HG03139 (cell line): ENCODE data around the gene ZMYND19.
A peak's percentile ranks its signal among the peaks of the same experiment; 100 is the strongest.
"Not testable (repeated sequence)": the region's sequence is repeated elsewhere in the genome, so short reads cannot be mapped to it uniquely, and the experiment has no call there.

ENCODE experiments used
- ATAC-seq: cut with Tn5 transposase; IDR thresholded peaks from one replicate; pipeline ENCODE4 v1.9.1; 2021; ENCODE audit not compliant: unreplicated experiment

Gene ZMYND19

DNA sequence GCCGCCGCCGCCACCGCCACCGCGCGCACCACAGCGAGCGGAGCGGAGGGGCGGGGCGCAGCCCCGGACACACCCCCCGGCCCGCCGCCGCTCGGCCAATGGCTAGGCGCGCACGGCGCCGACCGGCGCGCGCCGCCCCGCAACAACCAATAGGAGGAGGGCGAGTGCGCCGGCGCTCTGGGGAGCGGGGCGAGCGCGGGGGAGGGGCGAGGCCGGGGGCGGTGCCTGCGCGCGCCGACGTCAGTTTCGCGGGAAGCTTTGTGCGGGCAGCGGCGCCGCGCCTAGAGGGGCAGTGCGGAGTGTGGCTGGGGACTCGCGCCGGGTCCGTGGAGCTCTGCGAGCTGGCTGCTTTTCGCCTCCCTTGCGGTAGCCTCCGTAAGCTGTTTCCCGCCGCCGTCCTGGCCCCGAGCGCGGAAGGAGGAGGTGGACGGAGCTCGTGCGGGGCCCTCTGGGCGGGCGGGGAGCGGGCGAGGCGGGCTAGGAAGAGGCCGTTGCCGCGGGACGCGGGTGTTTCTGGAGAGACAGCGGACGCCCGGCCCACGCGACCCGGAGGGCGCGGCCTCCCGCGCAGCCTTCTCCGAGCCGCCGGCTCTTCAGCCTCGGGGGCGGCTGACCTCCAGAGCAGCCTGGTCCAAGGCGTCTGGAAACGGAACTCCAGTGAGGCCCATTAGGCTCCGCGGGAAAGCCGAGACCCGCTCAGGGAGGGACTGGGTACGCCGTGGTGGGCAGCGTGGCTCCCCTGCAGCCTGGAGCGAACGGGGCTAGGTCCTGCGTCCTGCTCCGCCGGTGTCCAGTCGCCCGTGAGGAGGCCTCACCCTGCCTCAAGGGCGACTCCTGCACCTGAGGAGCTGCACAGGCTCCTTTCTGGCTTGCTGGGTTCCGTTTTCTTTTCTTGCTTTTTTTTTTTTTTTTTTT lies at the start of gene ZMYND19:
ZMYND19 (minus strand) TSS at position 44 of the 915 bp plus-strand sequence. CDS start 249 bp downstream, outside the sequence.
- ATAC-seq, result peak; percentile 81

DNA sequence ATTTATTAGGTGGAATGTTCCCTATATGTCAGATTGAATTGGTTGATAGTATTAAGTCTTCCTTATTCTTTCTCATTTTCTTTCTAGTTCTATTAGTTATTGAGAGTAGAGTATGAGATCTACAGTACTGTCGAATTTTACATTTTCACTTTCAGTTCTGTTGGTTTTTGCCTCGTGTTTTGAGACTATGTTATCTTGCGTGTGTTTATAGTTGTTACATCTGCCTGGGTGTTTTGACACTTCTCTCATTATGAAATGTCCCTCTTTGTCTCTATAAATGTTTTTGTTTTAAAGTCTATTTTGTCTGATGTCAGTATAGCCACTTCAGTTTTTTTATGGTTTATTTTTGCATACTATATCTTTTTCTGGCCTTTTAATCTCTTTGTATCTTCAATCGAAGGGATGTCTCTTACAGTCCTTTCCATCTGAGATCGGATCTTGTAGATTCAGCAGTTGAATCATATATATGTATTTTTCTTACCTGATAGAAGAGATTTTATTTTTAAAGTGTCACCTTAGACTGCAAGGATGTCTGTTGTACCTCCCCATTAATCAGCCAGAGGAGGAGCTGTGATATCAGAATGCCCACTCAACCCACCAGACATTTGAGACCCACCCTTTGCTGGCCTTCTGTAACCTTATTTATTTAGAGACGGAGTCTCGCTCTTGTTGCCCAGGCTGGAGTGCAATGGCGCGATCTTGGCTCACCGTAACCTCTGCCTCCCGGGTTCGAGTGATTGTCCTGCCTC lies 49.2 kb upstream of the ZMYND19 start:
- no peak for ATAC-seq

DNA sequence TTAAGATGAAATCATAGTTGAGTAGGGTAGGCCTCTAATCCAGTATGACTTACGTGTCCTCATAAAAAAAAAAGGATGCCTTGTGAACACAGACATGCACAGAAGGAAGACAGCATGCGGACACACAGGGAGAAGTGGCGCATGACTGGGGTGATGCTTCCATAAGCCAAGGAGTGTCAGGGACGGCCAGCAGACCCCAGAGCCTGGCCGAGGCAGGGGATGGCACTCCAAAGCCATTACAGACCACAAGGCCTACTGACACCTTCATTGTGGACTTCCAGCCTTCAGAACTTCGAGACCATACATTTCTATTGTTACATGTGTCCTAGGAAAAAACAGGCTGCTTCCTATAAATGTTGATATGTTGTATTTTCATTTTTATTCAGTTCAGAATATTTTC lies 48.4 kb upstream of the ZMYND19 start:
- ATAC-seq, result no peak

DNA sequence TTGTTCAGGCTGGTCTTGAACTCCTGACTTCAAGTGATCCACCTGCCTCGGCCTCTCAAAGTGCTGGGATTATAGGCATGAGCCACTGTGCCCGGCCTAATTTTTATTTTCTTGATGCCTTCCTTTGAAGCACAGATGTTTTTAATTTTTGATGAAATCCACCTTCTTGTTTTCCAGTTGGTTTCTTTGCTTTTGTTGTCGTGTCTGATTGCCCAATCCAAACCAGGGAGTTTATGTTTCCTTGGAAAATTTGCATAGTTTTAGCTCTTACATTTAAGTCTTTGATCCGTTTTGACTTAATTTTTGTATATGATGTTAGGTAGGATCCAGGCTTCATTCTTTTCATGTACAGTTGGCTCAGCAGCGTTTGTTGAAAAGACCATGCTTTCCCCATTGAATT lies 43.7 kb upstream of the ZMYND19 start:
- no peak for ATAC-seq

DNA sequence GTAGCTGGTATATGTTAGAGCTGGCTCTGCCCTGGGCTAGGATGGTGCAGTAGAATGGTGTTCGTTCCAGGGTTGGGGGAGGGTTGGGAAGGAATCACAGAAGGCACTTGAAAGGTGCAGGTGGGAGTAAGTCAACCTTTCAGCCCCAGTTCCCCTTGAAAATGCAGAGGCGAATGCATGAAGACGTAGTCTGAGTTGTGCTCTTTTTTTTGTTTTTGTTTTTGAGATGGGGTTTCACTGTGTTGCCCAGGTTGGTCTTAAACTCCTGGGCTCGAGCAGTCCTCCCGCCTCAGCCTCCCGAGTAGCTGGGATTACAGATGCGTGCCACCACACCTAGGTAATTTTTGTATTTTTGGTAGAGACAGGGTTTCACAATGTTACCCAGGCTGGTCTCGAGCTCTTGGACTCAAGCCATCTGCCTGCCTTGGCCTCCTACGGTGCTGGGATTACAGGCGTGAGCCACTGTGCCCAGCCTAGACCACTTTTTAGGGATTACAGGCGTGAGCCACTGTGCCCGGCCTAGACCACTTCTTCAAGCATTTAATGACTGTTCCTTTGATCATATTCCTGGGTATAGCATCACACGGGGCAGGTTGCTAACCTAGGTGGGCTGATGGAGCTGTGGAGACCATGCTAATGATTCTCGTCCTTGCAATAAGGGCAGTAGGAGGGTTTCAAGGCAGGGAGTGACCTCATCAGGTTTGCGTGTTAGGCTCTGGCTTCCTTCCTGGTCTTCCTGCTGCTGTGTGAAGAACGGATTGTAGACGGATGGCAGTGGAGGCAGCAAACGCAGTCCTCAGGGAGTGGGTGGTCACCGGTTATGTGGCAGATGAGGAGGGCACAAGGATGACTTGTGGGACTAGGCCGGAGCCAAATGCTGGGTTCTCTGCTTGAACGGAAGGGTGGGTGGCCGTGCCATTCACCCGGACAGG lies 42.2 kb upstream of the ZMYND19 start:
- ATAC-seq, result no peak

DNA sequence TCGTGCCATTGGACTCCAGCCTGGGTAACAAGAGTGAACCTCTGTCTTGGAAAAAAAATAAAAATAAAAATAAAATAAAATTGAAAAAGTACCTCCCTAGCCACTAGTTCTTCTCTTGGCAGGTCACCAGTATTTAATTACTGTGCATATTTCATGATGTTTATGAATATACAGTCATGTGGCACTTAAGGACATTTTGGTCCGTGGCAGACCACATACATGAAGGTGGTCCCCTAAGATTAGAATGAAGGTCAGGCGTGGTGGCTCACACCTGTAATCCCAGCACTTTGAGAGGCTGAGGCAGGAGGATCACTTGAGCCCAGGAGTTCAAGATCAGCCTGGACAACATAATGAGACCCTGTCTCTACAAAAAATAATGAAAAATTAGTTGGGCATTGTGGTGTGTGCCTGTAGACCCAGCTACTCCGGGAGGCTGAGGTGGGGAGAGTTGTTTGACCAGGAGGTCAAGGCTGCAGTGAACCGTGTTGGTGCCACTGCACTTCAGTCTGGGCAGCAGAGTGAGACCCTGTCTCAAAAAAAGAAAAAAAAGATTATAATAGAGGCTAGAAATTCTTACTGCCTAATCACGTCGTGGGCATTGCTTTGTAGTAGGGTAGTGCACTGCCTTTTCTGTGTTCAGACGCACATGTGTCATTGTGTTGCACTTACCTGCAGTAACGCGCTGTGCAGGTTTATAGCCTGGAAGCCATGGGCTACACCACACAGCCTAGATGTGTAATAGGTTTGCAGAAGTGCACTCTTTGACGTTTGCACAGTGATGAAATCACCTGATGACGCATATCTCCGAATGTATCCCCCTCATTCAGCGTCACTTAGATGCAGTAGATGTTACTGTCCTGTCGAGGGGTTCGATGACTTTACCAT lies 41.3 kb upstream of the ZMYND19 start:
- ATAC-seq, result no peak

DNA sequence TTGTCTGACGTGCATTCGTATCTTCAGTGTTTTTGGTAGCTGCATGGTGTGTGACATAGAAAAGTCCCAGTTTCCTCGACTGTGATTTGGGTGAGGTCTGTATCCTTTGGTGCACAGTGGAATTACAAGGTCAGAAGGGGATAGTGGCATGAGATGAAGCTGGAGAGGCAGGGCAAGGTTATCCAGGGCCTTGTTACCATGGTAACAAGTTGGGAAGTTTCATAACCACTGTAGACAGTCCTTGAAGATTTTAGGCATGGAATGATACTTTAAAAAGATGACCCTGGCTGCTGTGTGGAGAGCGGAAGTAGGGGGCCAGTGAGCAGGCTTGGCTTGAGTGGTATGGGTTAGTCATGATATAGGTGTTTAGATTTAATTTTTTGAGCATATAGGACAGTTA lies 40.4 kb upstream of the ZMYND19 start:
- no peak for ATAC-seq

DNA sequence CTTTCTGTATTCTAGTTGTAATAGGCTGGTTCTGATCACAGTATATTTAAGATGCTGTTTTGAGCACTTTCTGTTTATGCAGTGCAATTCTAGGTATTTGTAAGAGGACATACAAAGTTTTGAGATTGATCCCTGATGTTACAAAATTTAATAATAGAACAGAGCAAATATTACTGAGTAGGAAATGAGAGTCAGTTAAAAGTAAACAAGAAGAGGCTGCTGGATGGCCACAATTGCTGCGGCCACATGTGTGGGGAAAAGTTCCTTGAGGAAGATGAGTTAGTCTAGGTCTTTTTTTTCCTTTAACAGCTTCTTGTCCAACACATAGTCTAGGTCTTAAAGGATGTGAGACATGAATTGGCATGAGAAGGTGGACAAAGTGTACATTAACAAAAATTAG lies 39.8 kb upstream of the ZMYND19 start:
- no peak for ATAC-seq

DNA sequence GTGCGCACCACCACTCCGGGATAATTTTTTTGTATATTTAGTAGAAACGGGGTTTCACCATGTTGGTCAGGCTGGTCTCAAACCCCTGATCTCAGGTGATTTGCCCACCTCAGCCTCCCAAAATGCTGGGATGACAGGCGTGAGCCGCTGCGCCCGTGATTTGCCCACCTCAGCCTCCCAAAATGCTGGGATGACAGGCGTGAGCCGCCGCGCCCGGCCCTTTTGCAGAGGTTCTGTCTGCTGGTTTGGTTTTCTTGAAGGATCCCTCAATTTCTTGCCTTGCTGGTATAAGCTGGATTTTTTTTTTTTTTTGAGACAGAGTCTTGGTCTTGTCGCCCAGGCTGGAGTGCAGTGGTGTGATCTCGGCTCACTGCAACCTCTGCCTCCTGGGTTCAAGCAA lies 37.1 kb upstream of the ZMYND19 start:
- not testable (repeated sequence) for ATAC-seq

DNA sequence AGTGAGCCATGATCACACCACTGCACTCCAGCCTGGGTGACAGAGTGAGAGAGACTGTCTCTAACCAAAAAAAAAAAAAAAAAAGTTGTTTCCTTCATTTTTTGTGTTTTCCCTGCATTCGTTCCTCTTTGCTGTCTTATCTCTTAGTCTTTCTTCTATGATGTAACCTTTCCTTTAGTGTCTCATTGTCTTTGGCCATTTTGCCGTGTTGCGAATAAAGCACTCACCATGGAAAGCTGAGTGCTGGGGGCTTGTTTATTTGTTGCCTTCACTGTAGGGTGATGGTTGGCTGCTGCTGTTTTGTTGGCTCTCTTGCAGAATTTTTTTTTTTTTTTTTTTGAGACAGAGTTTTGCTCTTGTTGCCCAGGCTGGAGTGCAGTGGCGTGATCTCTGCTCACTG lies 36.2 kb upstream of the ZMYND19 start:
- no peak for ATAC-seq

DNA sequence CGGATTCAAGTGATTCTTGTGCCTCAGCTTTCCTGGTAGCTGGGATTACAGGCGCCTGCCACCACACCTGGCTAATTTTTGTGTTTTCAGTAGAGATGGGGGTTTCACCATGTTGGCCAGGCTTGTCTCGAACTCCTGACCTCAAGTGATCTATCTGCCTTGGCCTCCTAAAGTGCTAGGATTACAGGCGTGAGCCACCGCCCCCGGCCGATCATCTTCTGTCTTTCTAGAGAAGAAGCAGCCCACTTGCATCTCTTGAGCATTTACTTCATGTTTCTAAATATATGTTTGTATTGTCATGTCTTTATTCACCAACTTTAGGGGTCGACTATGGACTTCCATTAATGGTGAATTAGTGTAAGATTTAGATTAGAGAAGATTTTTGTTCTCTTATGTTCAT lies 31.9 kb upstream of the ZMYND19 start:
- not testable (repeated sequence) for ATAC-seq

DNA sequence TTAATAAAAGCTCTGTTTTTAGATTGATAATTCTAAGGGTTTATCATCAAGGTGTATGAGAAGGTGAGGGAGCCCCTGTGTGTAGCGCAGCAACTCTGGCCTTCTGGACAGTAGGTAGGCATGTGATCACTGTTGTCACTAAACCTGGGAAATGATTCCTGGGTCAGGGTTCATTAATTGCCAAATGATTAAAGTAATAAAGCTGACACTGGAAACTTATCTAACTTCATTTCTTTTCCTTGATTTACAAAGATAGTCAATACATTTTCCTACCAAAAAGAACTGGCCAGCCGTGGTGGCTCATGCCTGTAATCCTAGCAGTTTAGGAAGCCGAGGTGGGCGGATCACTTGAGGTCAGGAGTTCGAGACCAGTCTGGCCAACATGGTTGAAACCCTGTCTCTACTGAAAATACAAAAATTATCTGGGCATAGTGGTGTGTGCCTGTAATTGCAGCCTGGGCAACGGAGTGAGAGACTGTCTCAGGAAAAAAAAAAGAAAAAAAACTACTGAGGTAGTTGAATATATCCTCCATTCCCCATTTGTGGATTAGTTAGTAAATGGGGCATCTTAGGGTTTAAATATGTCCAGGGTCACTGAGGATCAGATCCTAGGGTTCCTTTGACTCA lies 30.9 kb upstream of the ZMYND19 start:
- ATAC-seq, result no peak

DNA sequence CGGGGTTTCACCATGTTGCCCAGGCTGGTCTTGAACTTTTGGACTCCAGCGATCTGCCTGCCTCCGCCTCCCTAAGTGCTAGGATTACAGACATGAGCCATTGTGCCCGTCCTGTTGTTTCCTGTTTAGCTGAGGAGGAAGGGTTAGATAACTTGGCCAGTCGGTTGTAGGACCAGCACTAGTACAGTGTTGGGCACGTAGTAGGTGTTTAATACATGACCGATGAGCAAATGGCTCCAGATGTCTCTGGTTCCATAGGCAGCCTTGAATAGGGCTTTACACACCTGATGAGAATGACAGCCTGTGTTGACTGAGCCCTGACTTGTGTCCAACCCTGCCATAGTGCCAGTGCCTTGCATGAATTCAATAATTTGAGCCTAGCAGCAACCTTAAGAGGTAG lies 30.3 kb upstream of the ZMYND19 start:
- no peak for ATAC-seq

DNA sequence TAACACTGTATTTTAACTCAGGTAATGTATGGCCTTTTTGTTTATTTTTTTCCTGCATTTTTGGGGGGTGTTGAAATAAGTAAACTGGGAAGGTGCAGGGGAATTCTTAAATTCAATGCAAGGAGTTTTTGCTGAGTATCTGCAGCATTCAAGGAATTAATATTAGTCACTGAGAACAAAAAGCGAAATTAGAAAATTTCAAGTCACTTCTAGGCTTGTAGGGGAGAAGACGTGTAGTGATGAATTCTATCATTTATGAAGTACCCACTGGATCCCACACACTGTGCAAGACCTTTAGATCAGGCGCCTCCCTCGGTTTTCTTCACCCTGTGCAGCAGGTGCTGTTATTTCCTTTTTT lies 29.7 kb upstream of the ZMYND19 start:
- ATAC-seq, result no peak

DNA sequence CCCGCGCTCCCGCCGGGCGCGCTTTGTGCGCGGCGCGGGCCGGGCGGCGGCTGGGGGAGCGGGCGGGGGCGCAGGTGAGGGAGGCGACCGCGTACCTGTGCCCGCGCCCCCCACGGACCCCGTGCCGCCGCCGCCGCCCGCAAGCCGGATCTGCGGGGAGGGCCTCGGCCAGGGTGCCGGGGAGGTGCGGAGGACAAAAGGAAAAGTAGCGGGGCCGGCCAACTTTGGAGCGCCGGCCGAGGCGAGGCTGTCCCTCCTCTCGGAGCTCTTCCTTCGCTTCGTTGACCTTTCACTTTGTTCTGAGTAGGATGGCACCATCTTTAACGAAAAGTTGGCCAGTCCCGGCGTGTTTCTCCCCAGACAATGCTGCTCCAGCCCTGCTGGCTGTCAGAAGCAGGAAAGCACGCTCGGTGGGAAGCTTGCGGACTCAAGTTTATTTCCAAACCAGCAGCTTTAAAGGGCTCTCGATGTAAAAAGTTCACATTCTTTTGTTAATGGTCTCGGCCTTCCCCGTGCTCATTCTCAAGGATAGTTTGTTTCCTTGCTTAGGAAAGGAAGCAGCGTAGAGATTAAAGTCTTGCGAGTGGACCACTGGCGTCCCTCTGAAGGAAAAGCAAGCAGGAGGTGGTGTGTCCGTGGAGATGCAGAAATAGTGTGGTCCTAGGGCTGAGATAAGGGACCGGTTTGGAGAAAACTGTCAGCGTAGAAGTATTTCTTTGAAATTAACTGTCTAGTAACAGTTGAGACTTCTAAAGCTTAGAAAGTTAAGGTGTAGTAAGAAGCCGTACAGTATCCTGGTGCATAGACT lies 29.1 kb upstream of the ZMYND19 start:
- ATAC-seq, result peak; percentile 20

DNA sequence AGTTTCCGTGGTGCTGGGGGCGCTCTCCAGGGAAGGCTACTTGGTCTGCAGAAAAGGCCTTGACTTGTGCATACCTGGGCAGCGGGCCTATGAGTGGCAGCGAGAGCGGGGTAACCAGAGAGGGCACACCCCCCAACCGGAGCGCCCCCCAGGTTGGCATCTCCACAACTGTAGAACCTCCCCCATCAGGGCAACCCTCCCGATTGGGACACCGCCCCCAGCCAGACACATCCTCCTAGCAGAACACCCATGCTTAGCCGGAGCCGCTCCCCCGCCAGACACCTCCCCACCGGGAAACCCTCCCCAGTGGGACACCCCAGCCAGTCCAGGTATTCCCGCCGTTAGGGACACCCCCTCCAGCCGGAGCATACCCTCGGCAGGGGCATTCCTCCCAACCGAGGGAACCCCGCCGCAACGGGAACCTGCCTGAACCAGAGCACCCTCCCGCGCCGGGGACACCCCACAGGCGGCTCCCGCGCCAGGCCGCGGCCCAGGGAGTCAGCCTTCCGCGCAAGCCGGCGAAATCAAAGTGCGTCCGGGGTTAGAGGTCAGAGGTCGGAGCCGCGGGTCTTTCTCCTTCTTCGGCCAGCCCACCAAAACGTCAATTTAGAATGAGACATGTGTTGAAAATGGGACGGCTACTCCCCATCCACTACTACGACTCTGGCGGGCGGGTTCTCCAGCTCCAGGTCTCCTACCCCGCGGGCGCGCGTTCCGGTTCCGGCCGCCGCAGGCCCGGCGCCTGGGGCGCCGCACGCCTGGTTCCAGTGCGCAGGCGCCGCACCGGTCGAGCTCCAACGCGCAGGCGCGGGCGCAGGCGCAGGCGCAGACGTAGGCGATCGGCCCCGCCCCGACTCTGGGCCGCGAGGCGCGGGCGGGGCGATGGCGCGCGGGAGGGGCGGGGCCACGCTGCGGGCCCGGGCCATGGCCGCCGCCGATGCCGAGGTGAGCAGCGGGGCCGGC lies 28.1 kb upstream of the ZMYND19 start, which contains the start of gene EHMT1:
EHMT1 (plus strand) TSS at position 901 of the 963 bp plus-strand sequence; CDS start at position 925, 24 bp downstream.
- peak; percentile 57 for ATAC-seq

DNA sequence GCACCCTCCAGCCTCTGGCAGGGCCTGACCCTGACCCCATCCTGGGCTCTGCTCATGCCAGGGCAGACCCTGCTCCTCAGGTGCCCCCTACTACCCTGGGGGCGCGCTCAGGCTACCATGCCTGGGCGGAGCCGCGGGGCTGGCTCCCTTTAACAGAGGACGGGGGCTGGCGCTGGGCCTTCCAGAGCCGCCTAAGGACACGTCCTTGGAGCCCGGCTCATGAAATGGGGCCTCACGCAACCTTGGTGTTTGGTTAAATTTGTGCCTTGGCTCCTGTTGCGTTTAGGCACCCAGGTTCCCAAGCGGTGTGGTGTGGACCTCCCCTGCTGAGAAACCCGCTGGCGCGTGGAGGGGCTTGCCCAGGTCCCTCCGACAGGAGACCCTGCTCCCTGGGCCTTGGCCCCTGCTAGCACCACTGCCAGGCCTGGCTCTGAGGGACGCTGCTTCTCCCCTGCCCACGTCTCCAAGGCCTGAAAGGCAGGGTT lies 25.1 kb upstream of the ZMYND19 start:
- no peak for ATAC-seq
